ENCODE data around the gene POU3F3.

The POU3F3 gene

DNA sequence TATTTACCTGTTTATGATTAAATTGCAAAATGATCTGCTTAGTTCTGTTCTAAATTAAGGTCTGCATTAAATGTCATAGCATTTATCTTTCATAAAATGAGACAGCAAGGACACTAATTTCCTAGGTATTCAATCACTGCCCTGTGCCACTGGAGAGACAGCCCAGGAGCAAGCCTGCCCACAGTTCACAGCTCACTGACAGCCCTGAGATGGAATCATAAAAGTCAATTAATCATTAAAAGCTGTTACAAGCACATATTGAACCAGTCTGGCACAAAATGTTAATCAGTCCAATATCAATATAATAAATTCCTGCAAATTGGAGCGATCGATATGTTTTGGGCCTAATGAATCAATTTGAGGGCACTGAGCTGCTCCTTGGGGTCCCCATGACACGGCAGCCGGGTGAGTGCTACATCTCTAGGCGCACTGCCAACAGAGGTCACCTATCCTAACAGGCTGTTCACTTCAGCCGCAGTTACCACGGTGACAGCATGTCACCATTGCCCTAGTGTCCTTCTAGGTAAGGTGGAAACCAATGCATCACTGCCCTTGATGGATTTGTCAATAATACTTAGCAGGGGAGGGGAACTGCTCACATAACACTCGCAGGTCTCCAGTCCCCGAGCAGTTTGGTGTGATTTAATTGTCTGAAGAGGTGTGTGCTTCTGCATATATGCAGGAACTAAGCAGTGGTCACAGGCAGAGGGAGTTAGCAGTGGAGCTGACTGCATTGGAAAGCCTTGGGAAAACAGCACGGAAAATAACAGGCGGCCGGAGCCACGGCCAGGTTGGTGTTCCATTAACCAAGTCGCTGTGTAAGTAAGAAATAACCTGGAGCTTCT is 47.3 kb downstream of the POU3F3 start:
- no peak for DNase-seq (ENCODE audit: extremely low read depth in 1 of 2, low read depth in 1 of 2)

DNA sequence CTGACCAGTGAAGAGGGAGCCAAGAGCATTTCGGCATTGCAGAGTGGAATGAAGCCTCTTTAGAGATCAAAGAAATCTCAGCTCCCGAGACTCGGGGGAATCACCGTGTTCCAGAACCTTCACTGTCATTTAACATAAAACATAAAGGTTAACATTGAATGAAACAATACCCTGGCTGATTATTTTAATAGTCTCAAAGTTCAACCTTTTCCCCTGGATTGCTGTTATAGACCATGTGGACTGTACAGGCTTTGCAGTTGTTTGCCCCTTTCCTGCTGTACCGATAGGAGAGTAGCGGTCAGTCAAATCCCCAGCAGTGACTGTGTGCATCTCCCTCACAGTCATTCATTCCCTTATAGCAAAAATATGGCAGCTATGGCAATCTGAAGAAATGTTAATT is 48.4 kb downstream of the POU3F3 start:
- no peak for DNase-seq (ENCODE audit: extremely low read depth in 1 of 2, low read depth in 1 of 2)
